A673 (cell line): Measurements from ENCODE around the gene KRTAP1-3.

Experiments
- CTCF ChIP-seq: fragments of 300-800, 200-600 bp; sonication (generic); conservative IDR thresholded peaks from 2 replicates; pipeline ENCODE4 v1.5.1; 2017; ENCODE audit warnings: low read depth, mild to moderate bottlenecking, antibody characterized with exemption, low read length, moderate library complexity, mixed read lengths
- EZH2 ChIP-seq: fragments of 200-600 bp; sonication (generic); IDR thresholded peaks from 2 replicates; pipeline ENCODE4 v1.6.1; 2017; ENCODE audit warnings: borderline replicate concordance, low read depth, mild to moderate bottlenecking, mixed read lengths, antibody characterized with exemption, low read length; ENCODE audit not compliant: poor library complexity, severe bottlenecking

- no peak for TF ChIP-seq CTCF
- no peak for TF ChIP-seq EZH2
Observed at GRCh38 chr17:41076788-41077187, 42.1 kb upstream of the KRTAP1-3 start.
